Smooth muscle cell (in vitro differentiated cells): ENCODE results near the gene ADGRB3. TPM values are rescaled to one million over a fixed set of nuclear protein-coding genes. Genes with fewer than 3 reads are reported as not detected.

Experiments used
- DNase-seq: peaks from one replicate; lab custom pipeline; 2025; ENCODE audit not compliant: unreplicated experiment; lab: John Stamatoyannopoulos, UW
- H2AFZ ChIP-seq: fragments of 200-600 bp; sonication (generic); 2 replicates; pipeline ENCODE4 v1.6.0; 2016; ENCODE audit warnings: antibody characterized with exemption, low read depth, mild to moderate bottlenecking
- H3F3A ChIP-seq: fragments of 200-600 bp; sonication (generic); 2 replicates; pipeline ENCODE4 v1.6.0; 2017; ENCODE audit warnings: antibody characterized with exemption, low read depth
- H3K27ac ChIP-seq: fragments of 200-600 bp; sonication (generic); 2 replicates; pipeline ENCODE4 v1.5.1; 2016; ENCODE audit warnings: low read depth, mild to moderate bottlenecking
- H3K27me3 ChIP-seq: fragments of 200-600 bp; sonication (generic); 2 replicates; pipeline ENCODE4 v1.6.1; 2016; ENCODE audit warnings: low read depth, mild to moderate bottlenecking
- H3K36me3 ChIP-seq: fragments of 200-600 bp; sonication (generic); 2 replicates; pipeline ENCODE4 v1.5.1; 2016; ENCODE audit warnings: low read depth
- H3K4me1 ChIP-seq: fragments of 200-600 bp; sonication (generic); 2 replicates; pipeline ENCODE4 v1.5.1; 2016; ENCODE audit warnings: low read depth
- H3K4me2 ChIP-seq: fragments of 200-600 bp; sonication (generic); 2 replicates; pipeline ENCODE4 v1.6.0; 2016; ENCODE audit warnings: mild to moderate bottlenecking
- H3K4me3 ChIP-seq: fragments of 200-600 bp; sonication (generic); 2 replicates; pipeline ENCODE4 v1.5.1; 2016; ENCODE audit warnings: mild to moderate bottlenecking
- H3K79me2 ChIP-seq: fragments of 200-600 bp; sonication (generic); 2 replicates; pipeline ENCODE4 v1.6.0; 2016; ENCODE audit warnings: low read depth, mild to moderate bottlenecking
- H3K9ac ChIP-seq: fragments of 200-600 bp; sonication (generic); 2 replicates; pipeline ENCODE4 v1.6.0; 2016; ENCODE audit warnings: low read depth
- H3K9me3 ChIP-seq: fragments of 200-600 bp; sonication (generic); replicated peaks from 2 replicates; pipeline ENCODE4 v1.5.1; 2016; ENCODE audit warnings: low read depth
- H4K20me1 ChIP-seq: fragments of 200-600 bp; sonication (generic); 2 replicates; pipeline ENCODE4 v1.6.0; 2016; ENCODE audit warnings: low read depth
- WGBS: methylation state at CpG from one replicate; pipeline ENCODE4 v1.1.7; 2016; ENCODE audit warnings: low lambda C conversion rate; 5-methylcytosine and 5-hydroxymethylcytosine counted together
- polyA plus RNA-seq: library from polyadenylated mRNA; unstranded; fragments of >200 nt; fragmentation: Nextera tagmentation; extraction: Ambion mirVana; gene quantifications from 2 replicates; pipeline ENCODE4 v1.2.1, GENCODE V29; 2016
- total RNA-seq: library from RNA; depleted of rRNA; stranded (reverse); fragments of >200 nt; gene quantifications from 2 replicates; pipeline ENCODE4 v1.2.3, GENCODE V29; 2014
- TF ChIP-seq, protein P1 (sequence below): fragments of 200-600 bp; sonication (generic); IDR thresholded peaks from 2 replicates; pipeline ENCODE4 v1.5.1; 2017; ENCODE audit warnings: borderline replicate concordance, mild to moderate bottlenecking, antibody characterized with exemption; ENCODE audit not compliant: insufficient read depth, poor library complexity, severe bottlenecking

Gene ADGRB3
- total and polyA plus RNA-seq, 2 experiments from 2014 or later: 0.34 to 0.63 TPM

- no peak overlapping the region for H3K4me2 ChIP-seq
- H3F3A ChIP-seq: no peaks in the 10 kb centered on the region
- no peak for DNase-seq
- H3K4me1 ChIP-seq: peaks cover 18% of the 10 kb centered on the region
- H3K79me2 ChIP-seq: no peaks in the 10 kb centered on the region
- no peaks in the 10 kb centered on the region for H3K9me3 ChIP-seq
- H3K27me3 ChIP-seq: no peaks in the 10 kb centered on the region
- TF ChIP-seq, protein P1, sequence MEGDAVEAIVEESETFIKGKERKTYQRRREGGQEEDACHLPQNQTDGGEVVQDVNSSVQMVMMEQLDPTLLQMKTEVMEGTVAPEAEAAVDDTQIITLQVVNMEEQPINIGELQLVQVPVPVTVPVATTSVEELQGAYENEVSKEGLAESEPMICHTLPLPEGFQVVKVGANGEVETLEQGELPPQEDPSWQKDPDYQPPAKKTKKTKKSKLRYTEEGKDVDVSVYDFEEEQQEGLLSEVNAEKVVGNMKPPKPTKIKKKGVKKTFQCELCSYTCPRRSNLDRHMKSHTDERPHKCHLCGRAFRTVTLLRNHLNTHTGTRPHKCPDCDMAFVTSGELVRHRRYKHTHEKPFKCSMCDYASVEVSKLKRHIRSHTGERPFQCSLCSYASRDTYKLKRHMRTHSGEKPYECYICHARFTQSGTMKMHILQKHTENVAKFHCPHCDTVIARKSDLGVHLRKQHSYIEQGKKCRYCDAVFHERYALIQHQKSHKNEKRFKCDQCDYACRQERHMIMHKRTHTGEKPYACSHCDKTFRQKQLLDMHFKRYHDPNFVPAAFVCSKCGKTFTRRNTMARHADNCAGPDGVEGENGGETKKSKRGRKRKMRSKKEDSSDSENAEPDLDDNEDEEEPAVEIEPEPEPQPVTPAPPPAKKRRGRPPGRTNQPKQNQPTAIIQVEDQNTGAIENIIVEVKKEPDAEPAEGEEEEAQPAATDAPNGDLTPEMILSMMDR: no peak
- H4K20me1 ChIP-seq: no peaks in the 10 kb centered on the region
- no peak overlapping the region for H3K4me3 ChIP-seq
- H2AFZ ChIP-seq: no peak overlapping the region
- H3K36me3 ChIP-seq: no peaks in the 10 kb centered on the region
- no peak overlapping the region for H3K9ac ChIP-seq
- no peak overlapping the region for H3K27ac ChIP-seq
These were observed 641.1 kb downstream of the ADGRB3 start for GRCh38 chr6:69276204-69276603.

DNA sequence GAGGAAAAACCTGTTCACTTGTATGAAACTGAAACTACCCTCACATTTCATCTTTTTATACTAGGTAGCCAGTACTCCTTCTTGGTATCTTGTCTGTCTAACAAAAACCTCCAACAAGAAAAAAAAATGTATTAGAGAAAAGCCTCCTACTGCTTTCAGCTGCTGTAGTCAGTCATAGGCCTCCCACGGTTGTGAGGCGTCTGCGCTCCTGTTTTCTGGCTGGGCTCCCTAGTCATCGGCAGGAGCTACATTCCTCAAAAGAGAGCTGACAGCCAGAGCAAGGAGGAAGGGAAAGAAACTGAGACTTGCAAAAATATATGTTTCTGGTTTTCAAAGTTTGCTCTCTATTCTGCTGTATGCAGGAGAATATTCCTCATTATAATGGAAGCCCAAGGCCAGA is 644.7 kb downstream of the ADGRB3 start:
- TF ChIP-seq, protein P1: no peak
- peaks cover 28% of the 10 kb centered on the region for H3K4me1 ChIP-seq
- no peak overlapping the region for H3K9ac ChIP-seq
- H3K4me3 ChIP-seq: no peak overlapping the region
- no peaks in the 10 kb centered on the region for H3K79me2 ChIP-seq
- H3K27ac ChIP-seq: no peak overlapping the region
- no peaks in the 10 kb centered on the region for H3K27me3 ChIP-seq
- no peaks in the 10 kb centered on the region for H3K36me3 ChIP-seq
- H3F3A ChIP-seq: no peaks in the 10 kb centered on the region
- WGBS: 54% methylated on average over 4 of the region's 4 CpGs
- no peaks in the 10 kb centered on the region for H3K9me3 ChIP-seq
- H2AFZ ChIP-seq: peak overlapping the region; percentile 3
- DNase-seq: no peak
- H3K4me2 ChIP-seq: no peak overlapping the region
- no peaks in the 10 kb centered on the region for H4K20me1 ChIP-seq

- Histone ChIP-seq H3K4me3 (no peak overlapping the region), H3K9ac (no peak overlapping the region), H3K4me2 (no peak overlapping the region), H2AFZ (peak overlapping the region; percentile 43), H3K27me3 (no peaks in the 10 kb centered on the region), H3K4me1 (peaks cover 28% of the 10 kb centered on the region), H3K27ac (no peak overlapping the region), H3K9me3 (no peaks in the 10 kb centered on the region), H3K79me2 (no peaks in the 10 kb centered on the region), H3F3A (no peaks in the 10 kb centered on the region), H4K20me1 (no peaks in the 10 kb centered on the region), H3K36me3 (no peaks in the 10 kb centered on the region)
- no peak for DNase-seq
- 83% methylated on average over 1 of the region's 1 CpG for WGBS
- TF ChIP-seq, protein P1: no peak
These were observed 645.8 kb downstream of the ADGRB3 start for GRCh38 chr6:69280858-69281257.

DNA sequence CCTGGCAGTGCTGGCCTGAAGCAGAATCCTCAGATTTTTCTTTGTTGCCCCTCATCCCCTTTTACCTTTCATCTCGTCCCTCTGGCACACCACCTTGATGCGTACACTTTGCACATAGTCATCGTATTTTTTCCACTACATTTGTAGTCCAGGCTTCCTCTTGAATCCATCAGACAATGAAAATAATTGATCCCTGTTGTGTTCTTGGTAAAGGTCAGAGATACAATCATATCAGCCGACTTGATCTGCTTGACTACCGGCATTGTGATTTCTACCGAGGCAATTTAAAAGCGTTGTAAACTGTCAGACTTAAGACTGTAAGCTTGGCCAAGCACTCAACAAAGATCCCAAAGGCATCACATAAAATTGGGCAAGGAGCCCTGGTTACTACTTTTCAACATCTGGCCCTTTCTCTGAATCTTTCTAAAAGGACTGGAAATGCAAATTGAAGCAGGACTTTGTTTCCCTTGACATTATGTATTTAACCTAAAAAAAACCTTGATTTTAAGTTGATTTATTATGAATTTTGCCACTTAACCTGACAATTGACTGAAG is 649.2 kb downstream of the ADGRB3 start:
- Histone ChIP-seq H3K27me3 (no peaks in the 10 kb centered on the region), H3K4me3 (no peak overlapping the region), H3K27ac (no peak overlapping the region), H3K36me3 (no peaks in the 10 kb centered on the region), H3K4me1 (peaks cover 28% of the 10 kb centered on the region), H3K9ac (no peak overlapping the region), H2AFZ (no peak overlapping the region), H4K20me1 (no peaks in the 10 kb centered on the region), H3F3A (no peaks in the 10 kb centered on the region), H3K79me2 (no peaks in the 10 kb centered on the region), H3K9me3 (no peaks in the 10 kb centered on the region), H3K4me2 (no peak overlapping the region)
- 52% methylated on average over 7 of the region's 7 CpGs for WGBS
- no peak for DNase-seq
- TF ChIP-seq, protein P1: no peak
